HL-60 (cell line): Measurements from ENCODE around the gene KLC4.

Experiments used
- DNase-seq, 2 experiments: peaks; one replicate each; pipeline ENCODE4 v3.0.0-alpha.2; 2010 to 2020; ENCODE audit warnings: low read depth in 1 of 2, low spot score in 1 of 2
- H3K27ac ChIP-seq: fragments of 250-450 bp; sonication (Bioruptor Pico); replicated peaks from 2 replicates; pipeline ENCODE4 v1.5.1; 2020; ENCODE audit warnings: mild to moderate bottlenecking, moderate library complexity
- H3K27me3 ChIP-seq: fragments of 250-450 bp; sonication (Bioruptor Pico); 2 replicates; pipeline ENCODE4 v1.5.1; 2021; ENCODE audit warnings: mild to moderate bottlenecking, moderate library complexity; ENCODE audit not compliant: insufficient read depth, poor library complexity, severe bottlenecking
- H3K4me3 ChIP-seq: replicated peaks from 2 replicates; pipeline ENCODE4 v1.5.1; 2011; ENCODE audit warnings: mild to moderate bottlenecking, control low read depth, low read length; ENCODE audit not compliant: insufficient read depth
- GABPA ChIP-seq: IDR thresholded peaks from 2 replicates; pipeline ENCODE4 v1.6.1; 2012; ENCODE audit warnings: low read depth
- POLR2AphosphoS5 ChIP-seq: IDR thresholded peaks from 2 replicates; pipeline ENCODE4 v1.6.1; 2012; ENCODE audit warnings: low read depth
- SPI1 ChIP-seq: IDR thresholded peaks from 2 replicates; pipeline ENCODE4 v1.6.1; 2012; ENCODE audit warnings: low read depth, mild to moderate bottlenecking, borderline replicate concordance
- TF ChIP-seq, protein P1 (sequence below): IDR thresholded peaks from 2 replicates; pipeline ENCODE4 v1.6.1; 2012; ENCODE audit warnings: low read depth; ENCODE audit not compliant: insufficient replicate concordance
- TF ChIP-seq, protein P2 (sequence below): IDR thresholded peaks from one replicate; pipeline ENCODE4 v1.5.1; 2011; ENCODE audit warnings: low read length, control low read depth, inconsistent platforms; ENCODE audit not compliant: insufficient read depth

KLC4 gene

DNA sequence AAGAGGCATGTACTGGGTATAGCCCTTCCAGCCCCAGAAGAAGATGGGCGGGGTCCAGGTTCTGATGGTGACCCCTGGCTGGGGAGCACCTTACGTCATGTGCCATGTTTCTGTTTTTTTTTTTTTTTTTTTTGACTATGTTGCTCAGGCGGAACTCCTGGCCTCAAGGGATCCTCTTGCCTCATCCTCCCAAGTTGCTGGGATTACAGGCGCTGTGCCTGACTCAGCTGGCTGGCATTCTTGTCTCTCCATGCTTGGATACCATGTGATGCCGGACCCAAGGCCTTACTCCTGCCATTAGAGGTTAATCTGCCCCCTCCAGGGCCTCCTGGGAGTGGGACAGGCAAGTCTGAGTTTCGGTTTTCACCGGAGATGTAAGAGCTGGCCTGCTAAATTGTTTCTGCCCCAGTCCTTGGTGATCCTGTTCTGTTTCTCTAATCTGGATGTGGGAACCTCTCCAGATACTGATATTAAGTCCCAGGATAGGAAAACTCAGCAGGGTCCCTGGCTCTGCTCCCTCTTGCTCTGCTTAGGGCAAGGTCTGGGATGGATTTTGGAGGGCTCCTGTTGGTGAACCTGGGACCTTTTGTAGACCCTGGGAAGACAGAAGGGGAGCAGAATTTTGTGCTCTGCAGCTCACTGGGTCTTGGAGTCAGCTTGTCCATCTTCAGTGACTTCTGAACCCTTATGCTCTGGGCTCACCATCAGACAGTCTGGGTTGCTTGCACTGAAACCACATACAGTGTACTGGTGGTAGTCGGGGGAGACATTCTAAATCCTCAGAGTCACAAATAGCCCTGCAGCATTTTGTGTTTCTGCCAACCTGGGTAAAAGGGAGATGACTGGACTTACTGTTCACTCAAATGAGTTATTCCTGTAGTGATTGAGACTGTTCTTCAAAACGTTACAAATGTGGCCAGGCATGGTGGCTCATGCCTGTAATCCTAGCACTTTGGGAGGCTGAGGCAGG is 61.8 kb downstream of the KLC4 start:
- H3K27ac ChIP-seq = no peak overlapping the region

DNA sequence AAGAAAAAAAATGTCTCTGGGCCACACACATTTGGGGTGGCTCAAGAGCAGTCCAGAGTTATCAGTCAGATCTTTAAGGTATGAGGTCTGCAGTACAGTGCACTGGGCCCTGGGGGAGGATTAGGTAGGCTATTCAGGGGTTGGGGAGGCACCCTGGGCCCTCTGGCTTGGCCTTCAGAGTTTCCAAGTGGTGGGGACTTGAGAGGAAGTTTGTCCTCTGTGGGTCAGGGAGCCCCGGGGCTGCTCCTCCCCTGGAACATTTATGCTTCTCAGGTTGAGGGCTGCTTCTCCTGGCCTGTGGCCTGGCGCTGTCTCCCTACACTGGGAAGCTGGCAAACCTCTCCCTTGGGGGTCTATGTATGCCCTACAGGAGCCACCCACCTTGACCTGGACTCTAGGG is 62.7 kb downstream of the KLC4 start:
- Histone ChIP-seq H3K27me3 (no peaks in the 10 kb centered on the region), H3K4me3 (no peak overlapping the region), H3K27ac (no peak overlapping the region)
- DNase-seq = no peak
- TF ChIP-seq, protein P1, sequence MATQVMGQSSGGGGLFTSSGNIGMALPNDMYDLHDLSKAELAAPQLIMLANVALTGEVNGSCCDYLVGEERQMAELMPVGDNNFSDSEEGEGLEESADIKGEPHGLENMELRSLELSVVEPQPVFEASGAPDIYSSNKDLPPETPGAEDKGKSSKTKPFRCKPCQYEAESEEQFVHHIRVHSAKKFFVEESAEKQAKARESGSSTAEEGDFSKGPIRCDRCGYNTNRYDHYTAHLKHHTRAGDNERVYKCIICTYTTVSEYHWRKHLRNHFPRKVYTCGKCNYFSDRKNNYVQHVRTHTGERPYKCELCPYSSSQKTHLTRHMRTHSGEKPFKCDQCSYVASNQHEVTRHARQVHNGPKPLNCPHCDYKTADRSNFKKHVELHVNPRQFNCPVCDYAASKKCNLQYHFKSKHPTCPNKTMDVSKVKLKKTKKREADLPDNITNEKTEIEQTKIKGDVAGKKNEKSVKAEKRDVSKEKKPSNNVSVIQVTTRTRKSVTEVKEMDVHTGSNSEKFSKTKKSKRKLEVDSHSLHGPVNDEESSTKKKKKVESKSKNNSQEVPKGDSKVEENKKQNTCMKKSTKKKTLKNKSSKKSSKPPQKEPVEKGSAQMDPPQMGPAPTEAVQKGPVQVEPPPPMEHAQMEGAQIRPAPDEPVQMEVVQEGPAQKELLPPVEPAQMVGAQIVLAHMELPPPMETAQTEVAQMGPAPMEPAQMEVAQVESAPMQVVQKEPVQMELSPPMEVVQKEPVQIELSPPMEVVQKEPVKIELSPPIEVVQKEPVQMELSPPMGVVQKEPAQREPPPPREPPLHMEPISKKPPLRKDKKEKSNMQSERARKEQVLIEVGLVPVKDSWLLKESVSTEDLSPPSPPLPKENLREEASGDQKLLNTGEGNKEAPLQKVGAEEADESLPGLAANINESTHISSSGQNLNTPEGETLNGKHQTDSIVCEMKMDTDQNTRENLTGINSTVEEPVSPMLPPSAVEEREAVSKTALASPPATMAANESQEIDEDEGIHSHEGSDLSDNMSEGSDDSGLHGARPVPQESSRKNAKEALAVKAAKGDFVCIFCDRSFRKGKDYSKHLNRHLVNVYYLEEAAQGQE = no peak
- TF ChIP-seq, protein P2, sequence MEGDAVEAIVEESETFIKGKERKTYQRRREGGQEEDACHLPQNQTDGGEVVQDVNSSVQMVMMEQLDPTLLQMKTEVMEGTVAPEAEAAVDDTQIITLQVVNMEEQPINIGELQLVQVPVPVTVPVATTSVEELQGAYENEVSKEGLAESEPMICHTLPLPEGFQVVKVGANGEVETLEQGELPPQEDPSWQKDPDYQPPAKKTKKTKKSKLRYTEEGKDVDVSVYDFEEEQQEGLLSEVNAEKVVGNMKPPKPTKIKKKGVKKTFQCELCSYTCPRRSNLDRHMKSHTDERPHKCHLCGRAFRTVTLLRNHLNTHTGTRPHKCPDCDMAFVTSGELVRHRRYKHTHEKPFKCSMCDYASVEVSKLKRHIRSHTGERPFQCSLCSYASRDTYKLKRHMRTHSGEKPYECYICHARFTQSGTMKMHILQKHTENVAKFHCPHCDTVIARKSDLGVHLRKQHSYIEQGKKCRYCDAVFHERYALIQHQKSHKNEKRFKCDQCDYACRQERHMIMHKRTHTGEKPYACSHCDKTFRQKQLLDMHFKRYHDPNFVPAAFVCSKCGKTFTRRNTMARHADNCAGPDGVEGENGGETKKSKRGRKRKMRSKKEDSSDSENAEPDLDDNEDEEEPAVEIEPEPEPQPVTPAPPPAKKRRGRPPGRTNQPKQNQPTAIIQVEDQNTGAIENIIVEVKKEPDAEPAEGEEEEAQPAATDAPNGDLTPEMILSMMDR = no peak
- no peak for TF ChIP-seq POLR2AphosphoS5
- TF ChIP-seq GABPA = no peak
- no peak for TF ChIP-seq SPI1

More for the DNA sequence above, 61.8 kb downstream of the KLC4 start:
- Histone ChIP-seq H3K4me3 (no peak overlapping the region), H3K27me3 (no peaks in the 10 kb centered on the region)
- TF ChIP-seq, protein P1 = no peak
- TF ChIP-seq, protein P2 = no peak
- TF ChIP-seq GABPA (no peak), POLR2AphosphoS5 (no peak), SPI1 (no peak)
- DNase-seq = no peak

DNA sequence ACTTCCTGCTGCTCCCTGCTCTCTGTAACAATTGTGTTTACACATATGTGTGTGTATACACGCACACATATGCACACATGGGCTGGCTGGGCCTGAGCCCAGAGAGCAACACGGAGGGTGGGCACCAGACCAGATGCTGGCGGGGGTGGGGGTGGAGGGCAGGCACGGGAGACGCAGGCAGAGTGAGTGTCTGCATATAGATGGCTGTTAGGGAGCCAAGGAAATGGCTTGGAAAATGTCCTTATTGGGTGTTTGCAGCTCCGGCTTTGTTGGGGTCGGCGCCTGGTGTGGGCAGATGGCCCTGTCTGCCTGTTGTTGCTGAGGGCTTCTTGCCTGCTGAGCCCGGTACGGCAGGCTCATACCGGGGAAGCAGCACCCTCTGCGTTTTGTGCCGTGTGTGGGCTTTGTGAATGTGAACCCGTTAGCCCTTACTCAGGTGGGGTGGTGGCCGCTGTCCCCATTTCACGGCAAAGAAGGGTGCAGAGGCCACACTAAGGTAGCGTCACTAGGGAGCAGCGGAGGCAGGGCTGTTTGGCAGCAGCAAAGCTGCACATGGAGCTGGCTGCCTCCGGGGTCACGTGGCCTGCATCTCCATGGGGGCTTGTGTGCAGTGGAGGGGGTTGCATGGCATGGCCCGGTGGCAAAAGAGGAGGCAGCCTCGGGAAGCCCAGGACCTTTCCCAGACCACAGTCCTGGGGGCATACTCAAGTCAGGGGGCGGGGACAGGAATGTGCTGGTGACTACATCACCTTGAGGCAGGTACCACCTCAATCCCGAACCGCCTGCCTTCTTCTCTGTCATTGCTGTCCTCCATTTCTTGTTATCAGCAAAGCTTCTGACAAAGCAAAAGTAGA is 64.3 kb downstream of the KLC4 start:
- no peak overlapping the region for H3K27ac ChIP-seq
- TF ChIP-seq, protein P1 = no peak
- no peak for TF ChIP-seq GABPA
- TF ChIP-seq, protein P2 = no peak
- no peak for TF ChIP-seq POLR2AphosphoS5
- TF ChIP-seq SPI1 = no peak
- DNase-seq = no peak

More for the DNA sequence above, 64.3 kb downstream of the KLC4 start:
- no peaks in the 10 kb centered on the region for H3K27me3 ChIP-seq
- no peak overlapping the region for H3K4me3 ChIP-seq
